PFSK-1 (cell line): ENCODE results near the gene KCP.

Experiments used
- FOXP2 ChIP-seq: optimal IDR thresholded peaks from 2 replicates; pipeline ENCODE3; 2011; ENCODE audit warnings: borderline replicate concordance, control low read depth, inconsistent platforms; ENCODE audit not compliant: insufficient read depth; ENCODE audit errors: extremely low read length, extremely low read depth
- POLR2AphosphoS5 ChIP-seq: IDR thresholded peaks from 2 replicates; pipeline ENCODE4 v1.6.1; 2012; ENCODE audit warnings: low read depth, mild to moderate bottlenecking, control low read depth, low read length, moderate library complexity
- SIN3A ChIP-seq: IDR thresholded peaks from 2 replicates; pipeline ENCODE4 v1.6.1; 2012; ENCODE audit warnings: mild to moderate bottlenecking, low read length, moderate library complexity, borderline replicate concordance; ENCODE audit not compliant: insufficient read depth
- TAF1 ChIP-seq: IDR thresholded peaks from 2 replicates; pipeline ENCODE4 v1.6.1; 2012; ENCODE audit warnings: low read length, control low read depth, borderline replicate concordance; ENCODE audit not compliant: insufficient read depth
- TF ChIP-seq, protein P1 (sequence below), 2 experiments: IDR thresholded peaks; 2 replicates each; pipeline versions ENCODE4 v1.6.1 to v1.8.0; 2011 to 2012; ENCODE audit warnings: low read depth in 2 of 2, low read length in 2 of 2, control low read depth in 1 of 2, inconsistent platforms in 1 of 2, mild to moderate bottlenecking in 1 of 2, moderate library complexity in 1 of 2; ENCODE audit not compliant: insufficient read depth in 1 of 2

KCP gene

GRCh38 chr7:128914566-128915151, 4.2 kb upstream of the KCP start:
- TF ChIP-seq TAF1 (no peak), POLR2AphosphoS5 (no peak), SIN3A (no peak), FOXP2 (no peak)
- TF ChIP-seq, protein P1, sequence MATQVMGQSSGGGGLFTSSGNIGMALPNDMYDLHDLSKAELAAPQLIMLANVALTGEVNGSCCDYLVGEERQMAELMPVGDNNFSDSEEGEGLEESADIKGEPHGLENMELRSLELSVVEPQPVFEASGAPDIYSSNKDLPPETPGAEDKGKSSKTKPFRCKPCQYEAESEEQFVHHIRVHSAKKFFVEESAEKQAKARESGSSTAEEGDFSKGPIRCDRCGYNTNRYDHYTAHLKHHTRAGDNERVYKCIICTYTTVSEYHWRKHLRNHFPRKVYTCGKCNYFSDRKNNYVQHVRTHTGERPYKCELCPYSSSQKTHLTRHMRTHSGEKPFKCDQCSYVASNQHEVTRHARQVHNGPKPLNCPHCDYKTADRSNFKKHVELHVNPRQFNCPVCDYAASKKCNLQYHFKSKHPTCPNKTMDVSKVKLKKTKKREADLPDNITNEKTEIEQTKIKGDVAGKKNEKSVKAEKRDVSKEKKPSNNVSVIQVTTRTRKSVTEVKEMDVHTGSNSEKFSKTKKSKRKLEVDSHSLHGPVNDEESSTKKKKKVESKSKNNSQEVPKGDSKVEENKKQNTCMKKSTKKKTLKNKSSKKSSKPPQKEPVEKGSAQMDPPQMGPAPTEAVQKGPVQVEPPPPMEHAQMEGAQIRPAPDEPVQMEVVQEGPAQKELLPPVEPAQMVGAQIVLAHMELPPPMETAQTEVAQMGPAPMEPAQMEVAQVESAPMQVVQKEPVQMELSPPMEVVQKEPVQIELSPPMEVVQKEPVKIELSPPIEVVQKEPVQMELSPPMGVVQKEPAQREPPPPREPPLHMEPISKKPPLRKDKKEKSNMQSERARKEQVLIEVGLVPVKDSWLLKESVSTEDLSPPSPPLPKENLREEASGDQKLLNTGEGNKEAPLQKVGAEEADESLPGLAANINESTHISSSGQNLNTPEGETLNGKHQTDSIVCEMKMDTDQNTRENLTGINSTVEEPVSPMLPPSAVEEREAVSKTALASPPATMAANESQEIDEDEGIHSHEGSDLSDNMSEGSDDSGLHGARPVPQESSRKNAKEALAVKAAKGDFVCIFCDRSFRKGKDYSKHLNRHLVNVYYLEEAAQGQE (IDR thresholded peaks at IDR 0.05; ENCODE audit: insufficient read depth in 1 of 2, low read depth in 2 of 2, low read length in 2 of 2) = no peak

DNA sequence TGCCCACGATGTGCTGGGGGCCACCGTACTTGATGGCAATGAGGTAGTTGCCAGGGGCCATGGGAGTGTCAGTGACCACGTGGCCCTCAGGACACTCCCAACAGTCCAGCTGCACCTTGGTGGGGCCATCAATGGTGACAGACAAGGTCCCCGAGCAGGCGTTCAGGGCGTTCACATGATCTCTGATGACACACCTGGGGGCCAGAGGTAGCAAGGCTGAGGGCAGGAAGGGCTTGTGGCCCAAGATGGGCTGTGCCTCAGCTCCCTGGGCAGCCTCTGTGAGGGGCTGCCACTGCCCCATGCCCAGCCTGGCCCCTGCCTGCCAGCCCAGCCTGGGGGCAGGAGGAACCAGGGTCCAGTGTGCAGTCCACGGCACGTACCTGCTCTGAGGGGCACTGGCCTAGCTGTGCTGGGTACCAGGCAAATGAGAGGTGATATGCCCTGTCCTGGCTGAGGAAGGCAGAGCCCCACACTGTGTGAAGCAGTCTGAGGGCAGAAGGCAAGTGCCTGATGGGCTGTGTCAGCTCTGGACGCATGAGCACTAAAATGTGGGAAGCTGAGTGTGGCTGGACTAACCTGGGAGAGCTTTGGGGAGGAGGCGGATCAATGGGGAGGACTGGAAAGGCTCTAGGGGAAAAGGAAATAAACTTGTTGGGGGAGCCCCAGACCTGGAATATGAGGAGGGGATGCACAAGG, 3.5 kb upstream of the KCP start:
- TF ChIP-seq TAF1 (no peak), SIN3A (no peak), FOXP2 (no peak), POLR2AphosphoS5 (no peak)
- TF ChIP-seq, protein P1 (IDR thresholded peaks at IDR 0.05; ENCODE audit: insufficient read depth in 1 of 2, low read depth in 2 of 2, low read length in 2 of 2) = no peak

GRCh38 chr7:128912281-128912680, 1.8 kb upstream of the KCP start:
- TF ChIP-seq TAF1 = no peak
- TF ChIP-seq SIN3A = no peak

DNA sequence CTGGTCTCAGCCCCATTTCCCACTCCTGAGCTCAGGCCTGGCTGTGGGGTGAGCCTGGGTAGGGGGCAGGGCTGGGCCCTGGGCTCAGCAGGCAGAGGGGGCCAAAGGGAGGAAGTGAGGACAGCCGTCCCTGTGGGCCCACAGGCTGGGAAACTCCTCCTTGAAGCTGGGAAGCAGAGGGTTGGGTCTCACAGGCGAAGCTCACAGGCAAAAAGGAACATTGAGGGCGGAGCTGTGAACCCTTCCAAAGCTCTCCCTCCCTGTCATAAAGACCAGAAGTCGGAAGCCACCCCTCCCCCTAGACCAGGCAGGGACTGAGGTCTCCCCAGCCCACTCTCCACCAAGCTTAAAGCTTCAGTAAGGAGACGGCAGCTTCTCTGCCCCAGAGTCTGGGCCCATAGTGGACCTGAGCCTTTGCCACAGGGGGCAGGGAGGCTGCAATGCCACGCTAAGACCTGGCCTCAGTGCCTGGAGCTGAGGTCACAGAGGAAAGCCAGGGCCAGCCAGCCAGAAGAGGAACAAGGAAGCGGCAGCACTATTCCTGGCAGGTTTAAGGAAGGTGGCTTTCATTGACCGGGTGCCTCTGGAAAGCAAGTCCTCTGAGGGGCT, 1.0 kb upstream of the KCP start:
- TF ChIP-seq TAF1 = no peak
- no peak for TF ChIP-seq FOXP2
- TF ChIP-seq, protein P1 (IDR thresholded peaks at IDR 0.05; ENCODE audit: insufficient read depth in 1 of 2, low read depth in 2 of 2, low read length in 2 of 2) = no peak
- no peak for TF ChIP-seq POLR2AphosphoS5
- no peak for TF ChIP-seq SIN3A

GRCh38 chr7:128909625-128910568, 612 bp downstream of the KCP start:
- TF ChIP-seq TAF1 = no peak
- TF ChIP-seq FOXP2 = no peak
- TF ChIP-seq, protein P1 (IDR thresholded peaks at IDR 0.05; ENCODE audit: insufficient read depth in 1 of 2, low read depth in 2 of 2, low read length in 2 of 2) = no peak
- TF ChIP-seq POLR2AphosphoS5 = no peak
- TF ChIP-seq SIN3A = no peak
